SIG-M5 treated with dmso at 0.1 percent for 504 hours (cell line): ENCODE results near the gene SERPINB8.

Source experiments
- DNase-seq: peaks from one replicate; lab custom pipeline; 2025; ENCODE audit not compliant: unreplicated experiment; lab: John Stamatoyannopoulos, UW

The SERPINB8 gene

GRCh38 chr18:63963615-63964256, 6.1 kb upstream of the SERPINB8 start:
- peak; percentile 81 for DNase-seq

DNA sequence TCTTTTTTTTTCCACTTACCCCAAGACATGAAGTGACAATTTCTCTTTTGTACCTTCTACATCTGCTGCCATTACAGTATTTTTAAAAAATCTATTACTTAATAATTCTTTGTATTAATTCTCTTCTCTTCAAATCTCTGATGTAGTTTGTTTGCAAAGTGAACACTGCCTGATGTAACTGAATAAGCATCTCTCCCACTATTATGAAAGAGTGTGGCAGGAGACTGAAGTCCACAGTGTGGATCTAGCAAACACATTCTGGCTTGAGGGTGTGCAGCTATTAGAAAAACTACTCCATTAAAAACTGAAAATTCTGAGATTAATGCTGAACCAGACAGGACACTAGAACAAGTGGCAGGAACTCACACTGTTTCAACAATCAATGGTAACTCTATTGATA, 5.0 kb upstream of the SERPINB8 start:
- DNase-seq, result no peak

GRCh38 chr18:63965716-63966330, 4.1 kb upstream of the SERPINB8 start:
- no peak for DNase-seq

GRCh38 chr18:63970809-63971205, 926 bp downstream of the SERPINB8 start:
- no peak for DNase-seq

DNA sequence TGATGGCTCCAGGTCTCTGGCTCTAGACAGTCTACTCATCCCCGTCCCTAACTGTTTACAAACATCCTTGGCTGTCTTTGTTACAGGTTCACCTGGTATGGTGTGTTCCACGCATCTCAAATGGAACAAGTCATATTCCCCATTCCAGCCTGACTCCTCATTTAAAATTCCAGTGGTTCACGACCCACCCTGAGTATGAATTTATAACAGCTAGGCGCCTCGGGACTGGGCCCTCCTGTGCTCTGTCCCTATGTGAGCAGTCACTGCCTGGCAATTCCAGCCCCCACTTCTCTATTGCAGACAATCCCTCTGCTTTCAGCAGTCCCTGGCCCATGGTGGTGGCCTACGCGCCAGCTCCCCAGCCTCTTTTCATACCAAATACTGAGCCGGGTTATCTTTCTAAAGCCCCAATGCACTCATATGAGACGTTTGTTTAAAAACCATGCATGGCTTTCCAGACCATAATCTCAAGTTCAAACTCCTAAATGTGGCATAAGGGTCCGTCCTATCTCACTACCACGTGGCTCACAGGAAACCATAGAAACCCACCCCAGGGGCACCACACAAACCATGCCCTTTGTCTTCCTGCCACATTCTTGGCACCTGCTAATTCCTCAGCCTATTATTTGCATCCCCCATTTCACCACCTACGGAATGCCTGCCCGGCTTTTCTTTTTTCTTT, 1.6 kb downstream of the SERPINB8 start:
- DNase-seq, result peak; percentile 62

- peak; percentile 50 for DNase-seq
Measured at GRCh38 chr18:63972002-63972376, 2.1 kb downstream of the SERPINB8 start.

DNA sequence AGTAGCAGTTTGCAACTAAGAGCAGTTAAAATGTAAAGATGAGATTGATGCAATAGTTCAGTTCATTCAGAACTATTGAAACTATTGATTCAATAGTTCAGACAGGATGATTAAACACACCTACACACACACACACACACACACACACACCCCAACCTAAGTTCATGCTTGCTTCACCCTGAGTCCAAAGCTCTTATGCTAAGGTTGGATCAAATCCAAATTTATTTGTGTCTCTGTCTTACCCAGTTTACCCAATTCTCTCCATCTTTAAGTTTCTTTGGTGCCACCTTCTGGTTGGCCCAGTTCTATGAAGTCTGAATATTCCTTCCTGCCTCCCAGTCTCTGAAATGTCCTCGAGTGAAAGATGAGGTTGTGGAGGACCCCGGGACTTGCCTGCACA, 5.1 kb downstream of the SERPINB8 start:
- peak; percentile 91 for DNase-seq

GRCh38 chr18:63975628-63976027, 5.7 kb downstream of the SERPINB8 start:
- peak; percentile 95 for DNase-seq

GRCh38 chr18:63977040-63977439, 7.2 kb downstream of the SERPINB8 start:
- no peak for DNase-seq

GRCh38 chr18:63979409-63979920, 9.6 kb downstream of the SERPINB8 start:
- peak; percentile 77 for DNase-seq

DNA sequence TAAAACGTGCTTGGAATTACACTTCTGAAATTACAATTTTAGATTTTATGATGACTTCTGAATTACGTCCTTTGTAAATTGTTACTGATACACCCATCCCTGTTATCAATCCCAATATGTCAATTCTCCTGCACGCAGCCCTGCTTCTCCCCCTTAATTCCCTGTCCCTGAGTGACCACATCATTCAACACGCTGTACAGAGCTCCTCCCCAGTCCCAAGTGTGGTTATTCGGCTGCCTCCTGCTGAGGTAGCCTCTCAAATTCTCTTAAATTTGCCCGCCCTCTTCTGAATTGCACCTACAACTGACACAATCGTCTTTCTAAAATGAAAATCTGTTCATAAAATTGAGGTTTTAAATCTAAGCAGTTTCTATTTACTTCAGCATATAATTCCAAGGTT, 10.1 kb downstream of the SERPINB8 start:
- no peak for DNase-seq

DNA sequence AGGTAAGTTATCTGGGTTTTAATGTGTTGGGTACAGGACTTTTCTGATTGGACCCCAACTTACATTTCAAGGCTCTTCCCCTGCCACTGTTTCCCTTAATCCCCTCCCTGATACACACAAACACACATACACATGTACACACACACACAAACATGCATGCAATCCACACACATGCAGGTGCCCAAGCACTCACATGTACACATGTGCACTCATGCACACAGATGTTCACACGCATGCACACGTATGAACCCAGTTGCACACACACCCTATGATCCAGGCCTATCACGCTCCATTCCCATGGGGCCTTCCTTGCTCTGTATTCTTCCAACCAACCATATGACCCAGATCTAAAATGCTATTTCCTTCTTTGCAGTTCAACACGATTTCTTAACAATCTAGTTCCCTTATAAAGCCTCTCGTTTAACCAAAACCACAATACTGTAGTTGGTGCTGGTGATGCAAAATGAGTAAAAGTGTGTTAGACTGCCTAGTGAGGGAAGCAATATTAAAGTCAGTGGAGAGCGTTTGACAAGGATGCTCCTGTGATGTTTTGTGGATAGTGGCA, 11.1 kb downstream of the SERPINB8 start:
- DNase-seq, result peak; percentile 90

GRCh38 chr18:63981719-63982118, 11.8 kb downstream of the SERPINB8 start:
- no peak for DNase-seq

DNA sequence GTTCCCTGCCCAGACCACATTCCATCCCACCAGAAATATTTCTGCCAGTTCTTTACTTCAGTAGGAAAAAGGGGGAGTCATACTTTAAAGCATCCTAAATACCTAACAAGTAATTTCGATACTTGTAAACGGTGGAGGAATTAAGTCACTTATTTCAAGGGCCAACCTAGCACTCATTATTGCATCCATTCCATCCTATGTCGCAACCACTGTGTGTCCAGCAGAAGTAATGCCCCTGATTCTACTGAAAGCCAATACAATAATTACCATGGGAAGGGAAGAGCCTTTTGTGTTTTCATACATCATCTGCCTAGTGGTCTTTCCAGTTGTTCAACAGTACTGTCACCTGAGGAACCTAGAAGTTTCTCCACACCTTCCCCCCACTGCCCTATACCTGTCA, 12.5 kb downstream of the SERPINB8 start:
- no peak for DNase-seq

DNA sequence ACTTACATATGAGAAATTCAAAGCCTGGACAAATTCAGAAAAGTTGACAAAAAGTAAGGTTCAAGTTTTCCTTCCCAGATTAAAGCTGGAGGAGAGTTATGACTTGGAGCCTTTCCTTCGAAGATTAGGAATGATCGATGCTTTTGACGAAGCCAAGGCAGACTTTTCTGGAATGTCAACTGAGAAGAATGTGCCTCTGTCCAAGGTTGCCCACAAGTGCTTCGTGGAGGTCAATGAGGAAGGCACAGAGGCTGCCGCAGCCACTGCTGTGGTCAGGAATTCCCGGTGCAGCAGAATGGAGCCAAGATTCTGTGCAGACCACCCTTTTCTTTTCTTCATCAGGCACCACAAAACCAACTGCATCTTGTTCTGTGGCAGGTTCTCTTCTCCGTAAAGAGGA, 17.0 kb downstream of the SERPINB8 start:
- no peak for DNase-seq

DNA sequence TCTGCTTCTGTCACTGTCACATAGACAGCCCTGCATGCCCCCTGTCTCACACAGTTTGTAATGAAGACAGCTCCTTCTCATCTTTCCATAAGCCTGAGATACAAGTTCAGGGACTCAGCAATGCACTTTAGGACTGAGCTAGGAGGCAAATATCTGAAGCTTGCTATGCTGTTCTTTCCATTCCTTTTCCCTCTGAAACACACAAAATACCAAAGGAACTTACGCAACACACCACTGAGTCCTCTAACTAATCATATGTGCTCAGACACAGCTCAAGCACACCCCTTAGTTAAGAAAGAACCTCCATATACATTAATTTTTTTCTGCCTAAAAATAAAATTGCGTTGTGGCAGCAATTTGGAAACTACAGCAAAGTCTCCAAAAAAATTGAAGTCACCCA, 17.9 kb downstream of the SERPINB8 start:
- DNase-seq, result no peak

GRCh38 chr18:63992751-63993150, 22.9 kb downstream of the SERPINB8 start:
- no peak for DNase-seq

DNA sequence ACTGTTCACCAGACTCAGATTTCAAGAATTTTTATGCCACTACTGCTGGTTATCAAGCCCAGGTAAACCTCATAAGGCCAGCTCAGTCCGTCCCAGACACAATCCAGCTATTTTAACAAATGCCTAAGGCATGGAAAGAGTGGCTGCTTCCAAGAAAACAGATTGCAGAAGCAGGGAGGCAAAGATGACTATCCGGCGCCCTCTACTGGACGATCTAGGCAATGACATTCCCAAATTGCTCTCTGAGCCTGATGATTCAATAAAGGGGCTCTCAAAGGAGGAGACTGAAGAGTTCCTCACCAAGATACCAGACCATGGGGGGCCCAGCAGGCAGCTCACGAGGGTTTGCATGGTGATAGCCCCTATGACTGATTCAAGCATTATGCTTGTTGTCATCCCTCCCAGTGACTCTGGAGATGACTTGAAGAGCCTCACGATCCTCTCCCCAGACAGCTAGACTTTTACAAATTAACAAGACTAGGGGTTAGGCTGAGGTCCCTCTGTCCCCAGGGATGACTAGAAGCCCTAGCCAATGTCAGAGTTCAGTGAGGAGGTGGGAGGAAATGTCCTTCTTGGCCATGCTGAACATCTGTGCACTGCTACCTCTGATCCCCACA, 25.0 kb downstream of the SERPINB8 start:
- DNase-seq, result peak; percentile 22

GRCh38 chr18:63997041-63997440, 27.2 kb downstream of the SERPINB8 start:
- no peak for DNase-seq

GRCh38 chr18:63997606-63998005, 27.7 kb downstream of the SERPINB8 start:
- no peak for DNase-seq

DNA sequence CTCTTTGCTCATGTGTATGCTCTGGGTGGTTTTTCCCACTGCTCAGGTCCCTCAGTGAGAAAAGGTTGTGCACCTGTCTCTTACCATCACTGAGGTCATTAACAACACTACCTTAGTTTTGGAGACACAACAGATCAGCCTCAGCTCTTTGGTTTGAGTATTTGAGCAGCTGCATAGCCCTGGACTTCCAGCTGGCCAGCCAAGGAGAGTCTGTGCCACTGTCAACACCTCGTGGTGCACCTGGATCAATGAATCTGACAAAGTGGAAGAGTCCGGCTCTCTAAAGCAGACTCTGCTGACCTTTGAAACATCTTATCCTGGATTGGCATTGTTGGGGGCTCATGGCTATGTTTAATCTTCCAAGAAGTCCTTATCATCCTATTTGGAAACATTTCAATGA, 30.0 kb downstream of the SERPINB8 start:
- DNase-seq, result no peak

- no peak for DNase-seq
Measured at GRCh38 chr18:64002581-64002980, 32.7 kb downstream of the SERPINB8 start.
